HFFc6 (cell line): ENCODE data around the gene TMEM184A. TPM values are rescaled to one million over a fixed set of nuclear protein-coding genes. Genes with fewer than 3 reads are reported as not detected.

Source experiments
- DNase-seq: peaks from one replicate; pipeline ENCODE4 v3.0.0-alpha.2; 2018
- H3K27ac Mint-ChIP-seq: 2 replicates; pipeline ENCODE4 v1.8.0; 2020; ENCODE audit warnings: mild to moderate bottlenecking, mixed read lengths
- H3K27me3 Mint-ChIP-seq: 2 replicates; pipeline ENCODE4 v1.8.0; 2021; ENCODE audit warnings: mild to moderate bottlenecking, moderate library complexity, mixed read lengths; ENCODE audit not compliant: insufficient read depth
- H3K36me3 Mint-ChIP-seq: 2 replicates; pipeline ENCODE4 v1.8.0; 2021; ENCODE audit warnings: low read depth, mixed read lengths
- H3K4me1 Mint-ChIP-seq: 2 replicates; pipeline ENCODE4 v1.8.0; 2020; ENCODE audit warnings: low read depth, mixed read lengths
- H3K4me3 Mint-ChIP-seq: 2 replicates; pipeline ENCODE4 v1.8.0; 2020; ENCODE audit warnings: mild to moderate bottlenecking, moderate library complexity, mixed read lengths
- H3K9me3 Mint-ChIP-seq: 2 replicates; pipeline ENCODE4 v1.8.0; 2020; ENCODE audit warnings: mild to moderate bottlenecking, mixed read lengths
- total RNA-seq, 6 experiments: library from RNA; stranded (reverse); fragmentation: NEBNext Ultra II Directional; extraction: Animal tissue kit (Norgen Biotek cat#: 25700); gene quantifications; 2 replicates in 1 of 6; 3 replicates in 5 of 6; pipeline ENCODE4 v1.2.3, GENCODE V29; 2021
- TF ChIP-seq, protein P1 (sequence below): fragments of 200-600 bp; sonication (generic); IDR thresholded peaks from 2 replicates; pipeline ENCODE4 v1.5.0; 2021; ENCODE audit warnings: antibody characterized with exemption, mild to moderate bottlenecking

TMEM184A gene
- total RNA-seq, 6 experiments from 2014 or later, result 0.79 to 2.0 (median 1.5) TPM

GRCh38 chr7:1544178-1544895, 11.7 kb downstream of the TMEM184A start:
- Mint-ChIP-seq H3K36me3 (peaks cover 5% of the 10 kb centered on the region; the same call in 1 of the 2 replicates), H3K27ac (no peak overlapping the region), H3K27me3 (peaks cover 33% of the 10 kb centered on the region), H3K4me1 (no peaks in the 10 kb centered on the region), H3K4me3 (no peak overlapping the region), H3K9me3 (no peaks in the 10 kb centered on the region)
- DNase-seq, result no peak
- TF ChIP-seq, protein P1, sequence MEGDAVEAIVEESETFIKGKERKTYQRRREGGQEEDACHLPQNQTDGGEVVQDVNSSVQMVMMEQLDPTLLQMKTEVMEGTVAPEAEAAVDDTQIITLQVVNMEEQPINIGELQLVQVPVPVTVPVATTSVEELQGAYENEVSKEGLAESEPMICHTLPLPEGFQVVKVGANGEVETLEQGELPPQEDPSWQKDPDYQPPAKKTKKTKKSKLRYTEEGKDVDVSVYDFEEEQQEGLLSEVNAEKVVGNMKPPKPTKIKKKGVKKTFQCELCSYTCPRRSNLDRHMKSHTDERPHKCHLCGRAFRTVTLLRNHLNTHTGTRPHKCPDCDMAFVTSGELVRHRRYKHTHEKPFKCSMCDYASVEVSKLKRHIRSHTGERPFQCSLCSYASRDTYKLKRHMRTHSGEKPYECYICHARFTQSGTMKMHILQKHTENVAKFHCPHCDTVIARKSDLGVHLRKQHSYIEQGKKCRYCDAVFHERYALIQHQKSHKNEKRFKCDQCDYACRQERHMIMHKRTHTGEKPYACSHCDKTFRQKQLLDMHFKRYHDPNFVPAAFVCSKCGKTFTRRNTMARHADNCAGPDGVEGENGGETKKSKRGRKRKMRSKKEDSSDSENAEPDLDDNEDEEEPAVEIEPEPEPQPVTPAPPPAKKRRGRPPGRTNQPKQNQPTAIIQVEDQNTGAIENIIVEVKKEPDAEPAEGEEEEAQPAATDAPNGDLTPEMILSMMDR, result no peak

GRCh38 chr7:1543826-1544177, 12.2 kb downstream of the TMEM184A start:
- Mint-ChIP-seq H3K27me3 (peaks cover 33% of the 10 kb centered on the region), H3K9me3 (no peaks in the 10 kb centered on the region), H3K27ac (no peak overlapping the region), H3K36me3 (peaks cover 5% of the 10 kb centered on the region; the same call in 1 of the 2 replicates), H3K4me1 (no peaks in the 10 kb centered on the region), H3K4me3 (no peak overlapping the region)
- TF ChIP-seq, protein P1, result no peak
- DNase-seq, result no peak

DNA sequence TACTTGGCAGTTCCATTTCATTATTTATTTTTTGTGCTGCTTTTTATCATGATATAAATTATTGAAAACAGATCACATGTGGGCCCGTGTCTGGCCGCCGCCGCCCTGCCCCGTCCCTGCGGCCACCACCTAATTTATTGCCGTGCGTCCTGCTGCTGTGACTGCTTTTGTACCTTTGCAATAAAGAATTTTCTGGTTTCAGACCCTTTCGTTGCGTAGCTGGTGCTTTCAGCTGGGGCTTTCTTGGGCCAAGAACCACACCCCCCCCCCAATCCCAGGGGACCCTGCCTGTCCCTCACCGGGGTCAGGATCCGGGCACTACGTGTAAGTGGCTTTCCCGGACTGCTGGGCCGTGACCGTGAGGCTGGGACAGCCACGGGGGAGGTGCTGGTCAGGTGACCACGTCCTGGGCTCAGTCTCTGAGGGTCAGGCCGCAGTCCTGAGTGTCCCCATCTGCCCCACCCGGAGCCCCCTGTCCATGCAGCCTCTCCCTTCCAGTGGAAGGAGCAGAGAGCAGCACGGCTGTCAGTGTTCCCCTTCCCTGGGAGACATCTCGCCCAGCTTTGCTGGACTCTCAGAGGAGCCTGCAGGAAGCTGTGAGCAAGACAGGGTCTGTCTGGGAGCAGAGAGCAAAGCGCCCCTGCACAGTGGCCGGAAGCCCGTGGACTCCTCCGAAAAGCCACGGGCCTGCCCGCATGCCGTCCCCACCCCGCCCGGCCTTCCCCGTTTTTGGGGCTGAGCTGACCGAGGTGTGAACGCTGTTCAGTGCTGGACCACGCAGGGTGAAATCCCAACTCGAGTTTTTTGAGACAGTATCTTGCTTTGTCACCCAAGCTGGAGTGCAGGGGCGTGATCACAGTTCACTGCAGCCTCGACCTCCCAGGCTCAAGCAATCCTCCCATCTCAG, 12.9 kb downstream of the TMEM184A start:
- H3K36me3 Mint-ChIP-seq, result peaks cover 5% of the 10 kb centered on the region; the same call in 1 of the 2 replicates
- H3K27ac Mint-ChIP-seq, result no peak overlapping the region
- H3K9me3 Mint-ChIP-seq, result no peaks in the 10 kb centered on the region; the same call in 1 of the 2 replicates
- peaks cover 30% of the 10 kb centered on the region for H3K27me3 Mint-ChIP-seq
- DNase-seq, result no peak
- H3K4me3 Mint-ChIP-seq, result no peak overlapping the region
- TF ChIP-seq, protein P1, result no peak
- H3K4me1 Mint-ChIP-seq, result peaks cover 2% of the 10 kb centered on the region

DNA sequence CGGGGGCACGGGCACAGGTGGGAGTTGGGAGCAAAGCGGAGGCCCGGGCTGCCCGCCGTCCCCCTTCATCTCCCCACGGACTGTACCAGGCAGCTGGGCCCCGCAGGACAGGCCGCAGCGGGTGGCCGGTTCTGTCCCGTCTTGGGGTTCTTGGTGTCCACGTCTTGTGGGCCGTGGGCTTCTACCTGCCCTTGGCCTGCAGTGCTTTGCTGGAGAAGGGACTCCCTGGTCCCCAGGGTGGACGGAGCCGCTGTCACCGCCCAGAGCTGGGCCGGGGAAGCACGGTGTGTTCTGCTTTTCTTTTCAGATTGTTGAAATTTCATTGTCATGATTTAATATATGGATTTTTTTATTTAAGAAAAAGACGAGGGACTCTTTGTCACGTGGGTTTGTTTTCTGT, 13.7 kb downstream of the TMEM184A start:
- TF ChIP-seq, protein P1, result no peak
- H3K36me3 Mint-ChIP-seq, result peaks cover 5% of the 10 kb centered on the region; the same call in 1 of the 2 replicates
- peaks cover 6% of the 10 kb centered on the region for H3K4me1 Mint-ChIP-seq
- no peak overlapping the region for H3K4me3 Mint-ChIP-seq
- H3K9me3 Mint-ChIP-seq, result peaks cover 4% of the 10 kb centered on the region; the same call in 1 of the 2 replicates
- DNase-seq, result no peak
- H3K27me3 Mint-ChIP-seq, result peaks cover 36% of the 10 kb centered on the region
- peak overlapping the region; percentile 55; the same call in 1 of the 2 replicates for H3K27ac Mint-ChIP-seq

DNA sequence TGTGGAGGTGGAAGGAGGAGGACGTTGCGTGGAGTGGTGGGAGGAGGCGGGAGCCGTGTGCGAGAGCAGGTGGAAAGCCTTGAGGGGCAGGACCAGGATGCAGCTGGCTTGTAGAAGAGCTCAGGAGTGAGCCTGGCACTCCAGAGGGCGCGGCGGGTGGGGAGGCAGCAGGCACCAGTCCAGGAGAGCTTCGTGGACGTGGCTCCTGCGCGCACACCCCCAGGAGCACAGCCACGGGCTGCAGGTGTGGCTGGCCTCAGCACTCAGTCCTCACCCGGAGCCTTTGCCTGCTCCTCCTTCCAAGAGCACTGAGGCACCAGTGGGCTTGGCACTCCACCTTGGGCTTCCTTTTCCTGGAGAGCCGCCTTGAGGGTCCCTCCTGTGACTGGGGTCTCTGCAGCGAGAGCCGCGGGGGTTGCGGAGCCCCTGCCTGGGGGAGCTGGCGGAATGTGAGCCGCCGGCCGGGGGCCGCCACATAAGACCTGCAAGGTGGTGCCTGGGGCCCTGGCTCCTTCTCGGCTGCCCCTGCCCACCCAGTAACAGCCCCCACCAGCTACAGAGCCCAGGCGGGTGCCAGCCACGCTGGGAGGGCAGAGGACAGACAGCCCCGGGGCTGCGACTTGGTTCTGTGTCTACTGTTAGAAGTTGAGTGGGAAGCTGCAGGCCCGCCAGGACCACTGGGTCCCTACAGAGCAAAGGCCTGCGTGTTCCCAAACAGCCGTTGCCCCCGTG, 14.4 kb downstream of the TMEM184A start:
- H3K27me3 Mint-ChIP-seq, result peaks cover 36% of the 10 kb centered on the region
- peaks cover 5% of the 10 kb centered on the region; the same call in 1 of the 2 replicates for H3K36me3 Mint-ChIP-seq
- DNase-seq, result no peak
- H3K9me3 Mint-ChIP-seq, result peaks cover 4% of the 10 kb centered on the region; the same call in 1 of the 2 replicates
- peaks cover 10% of the 10 kb centered on the region for H3K4me1 Mint-ChIP-seq
- no peak overlapping the region; the same call in 1 of the 2 replicates for H3K27ac Mint-ChIP-seq
- H3K4me3 Mint-ChIP-seq, result peak overlapping the region; percentile 49; the same call in 1 of the 2 replicates
- TF ChIP-seq, protein P1, result no peak
